HG03095 (cell line): ENCODE results near the gene UBA6.
"Not testable (repeated sequence)": the region's sequence is repeated elsewhere in the genome, so short reads cannot be mapped to it uniquely, and the experiment has no call there.

ENCODE experiments used
- ATAC-seq: cut with Tn5 transposase; IDR thresholded peaks from one replicate; pipeline ENCODE4 v1.9.1; 2021; ENCODE audit warnings: moderate library complexity; ENCODE audit not compliant: unreplicated experiment

Gene UBA6

GRCh38 chr4:67700738-67701516, at the start of gene UBA6:
TSS of gene UBA6 (minus strand) at chr4:67701155. CDS start at chr4:67701119, 36 bp downstream.
- ATAC-seq = peak; percentile 98

GRCh38 chr4:67750691-67751090, 49.7 kb upstream of the UBA6 start:
- no peak for ATAC-seq

- no peak for ATAC-seq
These were observed 48.3 kb upstream of the UBA6 start for GRCh38 chr4:67749286-67749685.

- peak; percentile 61 for ATAC-seq
These were observed 46.0 kb upstream of the UBA6 start for GRCh38 chr4:67746797-67747495.

GRCh38 chr4:67744561-67745283, 43.8 kb upstream of the UBA6 start:
- ATAC-seq = no peak

GRCh38 chr4:67743194-67743593, 42.2 kb upstream of the UBA6 start:
- no peak for ATAC-seq

- ATAC-seq = no peak
These were observed 35.3 kb upstream of the UBA6 start for GRCh38 chr4:67736262-67736661.

GRCh38 chr4:67735325-67735724, 34.4 kb upstream of the UBA6 start:
- no peak for ATAC-seq

GRCh38 chr4:67730511-67730910, 29.6 kb upstream of the UBA6 start:
- ATAC-seq = not testable (repeated sequence)

GRCh38 chr4:67727124-67727850, 26.3 kb upstream of the UBA6 start:
- no peak for ATAC-seq

- ATAC-seq = no peak
These were observed 25.0 kb upstream of the UBA6 start for GRCh38 chr4:67725981-67726380.

GRCh38 chr4:67725132-67725531, 24.2 kb upstream of the UBA6 start:
- no peak for ATAC-seq

GRCh38 chr4:67723949-67724348, 23.0 kb upstream of the UBA6 start:
- no peak for ATAC-seq

GRCh38 chr4:67723341-67723740, 22.4 kb upstream of the UBA6 start:
- ATAC-seq = no peak

GRCh38 chr4:67721770-67722597, 21.0 kb upstream of the UBA6 start:
- ATAC-seq = no peak

- ATAC-seq = no peak
These were observed 20.4 kb upstream of the UBA6 start for GRCh38 chr4:67721315-67721769.

GRCh38 chr4:67719953-67720617, 19.1 kb upstream of the UBA6 start:
- ATAC-seq = no peak

- ATAC-seq = no peak
These were observed 17.9 kb upstream of the UBA6 start for GRCh38 chr4:67718848-67719247.

GRCh38 chr4:67717586-67717985, 16.6 kb upstream of the UBA6 start:
- ATAC-seq = no peak

GRCh38 chr4:67714955-67715354, 14.0 kb upstream of the UBA6 start:
- ATAC-seq = no peak
